Skeletal muscle cell (primary cell): ENCODE measurements around the gene TPD52L2.

Experiments used
- DNase-seq: peaks from one replicate; pipeline ENCODE4 v3.0.0-alpha.2; 2010; ENCODE audit warnings: low read depth
- H3K4me3 ChIP-seq: 2 replicates; pipeline ENCODE4 v1.5.1; 2011; ENCODE audit warnings: low read depth, mild to moderate bottlenecking, control low read depth, low read length, moderate library complexity

Gene TPD52L2

DNA sequence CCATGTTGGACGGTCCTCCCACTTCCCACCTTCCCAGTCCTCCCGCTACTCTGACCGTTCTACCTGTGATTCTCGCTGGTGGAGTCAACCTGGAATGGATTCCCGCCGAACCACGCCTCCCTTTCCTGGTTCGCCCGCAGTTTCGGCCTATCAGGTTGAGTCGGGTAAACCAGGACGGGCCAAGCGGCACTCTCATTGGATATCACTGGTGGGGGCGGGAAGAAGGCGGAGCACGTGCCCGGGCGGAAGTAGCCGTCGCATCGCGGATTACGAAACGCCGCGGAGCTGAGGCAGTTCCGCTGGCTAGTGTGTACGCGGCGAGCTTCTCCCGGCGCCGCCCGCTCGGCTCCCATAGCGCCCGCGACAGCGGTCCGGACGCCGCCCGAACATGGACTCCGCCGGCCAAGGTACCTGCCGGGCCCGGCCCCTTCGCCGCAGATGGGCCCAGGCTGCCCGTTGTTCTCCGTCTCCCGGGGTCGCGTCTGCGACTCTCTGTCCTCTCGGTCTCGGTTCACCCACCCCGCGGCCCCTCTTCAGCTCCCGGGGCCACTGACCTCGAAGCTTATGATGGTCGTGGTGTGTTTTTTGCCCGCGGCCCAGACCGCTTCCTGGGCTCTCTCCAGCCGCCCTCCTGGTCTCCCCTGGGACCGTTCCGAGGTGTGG is at the start of gene TPD52L2:
TSS of gene TPD52L2 (plus strand) at position 293 of the 663 bp plus-strand sequence. CDS start at position 389, 96 bp downstream.
- peak within 1 kb of the TSS; percentile 94 for H3K4me3 ChIP-seq
- peak; percentile 92 for DNase-seq

- DNase-seq: no peak
- H3K4me3 ChIP-seq: no peak overlapping the region
Observed at GRCh38 chr20:63815615-63816253, 49.3 kb upstream of the TPD52L2 start.

GRCh38 chr20:63819224-63819921 is 45.7 kb upstream of the TPD52L2 start:
- DNase-seq: no peak
- H3K4me3 ChIP-seq: no peak overlapping the region

DNA sequence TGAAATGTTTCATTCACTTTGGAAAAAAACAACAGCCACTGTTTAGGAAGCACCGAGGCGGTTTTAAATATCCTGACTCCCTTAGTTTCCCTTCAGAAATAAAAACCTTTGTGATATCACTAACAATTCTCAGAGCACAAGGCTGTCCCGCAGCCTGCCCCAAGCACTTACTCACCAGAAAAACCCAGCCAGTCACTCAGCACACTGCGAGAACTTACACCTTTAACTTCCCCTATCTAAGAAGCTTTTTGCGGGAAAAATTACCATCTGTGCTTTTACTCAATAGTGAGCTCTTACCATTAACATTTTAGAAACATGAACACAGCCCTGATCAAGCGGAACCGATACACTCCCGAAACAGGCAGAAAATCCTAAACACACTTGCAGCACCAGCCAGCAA is 43.3 kb upstream of the TPD52L2 start:
- no peak for DNase-seq
- no peak overlapping the region for H3K4me3 ChIP-seq

DNA sequence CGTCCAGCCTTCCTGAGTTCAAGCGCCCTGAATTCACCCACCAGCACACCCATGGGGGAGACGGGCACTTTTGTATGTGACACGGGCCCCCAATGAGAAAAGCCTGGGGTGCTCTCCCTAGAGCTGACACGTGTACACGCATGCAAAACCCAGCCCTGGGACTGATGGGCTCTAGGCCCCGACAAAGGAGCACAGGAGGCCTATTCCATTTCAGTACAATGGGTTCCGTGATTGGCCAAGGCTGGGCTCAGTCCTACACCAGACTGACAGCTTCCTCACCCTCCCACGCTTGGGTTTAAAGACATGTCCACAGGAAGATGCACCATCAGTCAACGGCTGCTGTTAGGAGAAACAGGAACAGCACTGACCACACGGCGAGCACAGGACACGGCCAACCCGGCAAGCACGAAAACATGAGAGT is 42.8 kb upstream of the TPD52L2 start:
- H3K4me3 ChIP-seq: no peak overlapping the region
- DNase-seq: no peak

- no peak overlapping the region for H3K4me3 ChIP-seq
Observed at GRCh38 chr20:63823691-63824311, 41.3 kb upstream of the TPD52L2 start.

DNA sequence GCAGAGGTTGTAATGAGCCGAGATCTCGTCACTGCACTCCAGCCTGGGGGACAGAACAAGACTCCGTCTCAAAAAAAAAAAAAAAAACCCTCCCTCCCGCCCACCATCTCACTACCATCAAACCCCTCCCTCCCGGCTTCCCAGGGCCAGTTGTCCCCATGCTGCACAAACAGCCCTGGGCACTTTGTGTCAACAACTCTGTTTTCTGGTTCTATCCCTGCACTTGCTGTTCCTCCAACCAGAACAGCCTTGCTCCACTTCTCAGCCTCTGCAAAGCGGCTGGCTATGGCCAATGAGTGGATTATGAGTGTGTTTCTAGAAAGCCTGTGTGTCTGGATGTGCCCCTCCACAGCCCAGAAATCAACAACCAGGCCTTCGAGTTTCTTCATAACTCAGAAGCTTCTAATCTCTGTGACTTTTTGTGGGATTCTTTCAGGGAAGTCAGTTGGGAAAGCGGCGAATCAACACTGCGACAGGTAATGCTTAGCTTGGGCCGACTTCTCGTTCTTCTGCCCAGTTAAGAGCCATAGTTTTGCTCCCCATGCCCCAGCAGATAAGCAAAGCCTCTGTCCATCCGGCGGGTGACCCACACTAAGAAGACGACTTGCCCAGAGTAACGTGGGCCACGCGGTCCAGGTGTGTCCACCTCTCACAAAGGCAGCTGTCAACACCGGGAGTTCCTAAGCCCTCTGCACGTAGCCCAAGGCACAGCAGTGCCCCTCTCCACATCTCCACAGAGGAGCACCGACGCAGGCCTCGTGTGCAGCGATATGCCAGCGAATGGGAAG is 39.5 kb upstream of the TPD52L2 start:
- no peak overlapping the region for H3K4me3 ChIP-seq
- no peak for DNase-seq

More at GRCh38 chr20:63823691-63824311, 41.3 kb upstream of the TPD52L2 start:
- no peak for DNase-seq

DNA sequence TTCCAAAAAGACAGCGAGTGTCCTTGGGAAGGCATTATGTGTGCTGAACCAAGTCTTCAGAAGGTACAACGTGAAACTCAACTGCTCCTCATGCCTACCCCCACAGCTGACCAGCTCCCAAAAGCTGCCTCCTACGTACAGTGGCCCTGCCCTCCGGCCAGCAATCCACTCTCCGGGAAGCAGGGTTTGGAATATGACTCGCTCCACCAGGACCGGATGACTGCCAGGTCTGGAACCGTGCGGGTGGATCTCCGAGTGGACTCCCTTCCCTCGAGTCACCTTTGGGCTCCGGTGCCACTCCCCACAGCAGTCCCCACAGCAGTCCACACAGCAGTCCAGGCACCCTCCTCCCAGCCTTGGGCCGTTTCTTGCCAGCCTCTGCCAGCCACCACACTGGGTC is 38.3 kb upstream of the TPD52L2 start:
- DNase-seq: no peak
- no peak overlapping the region for H3K4me3 ChIP-seq

- H3K4me3 ChIP-seq: no peak overlapping the region
- DNase-seq: no peak
Observed at GRCh38 chr20:63828124-63828523, 36.9 kb upstream of the TPD52L2 start.

DNA sequence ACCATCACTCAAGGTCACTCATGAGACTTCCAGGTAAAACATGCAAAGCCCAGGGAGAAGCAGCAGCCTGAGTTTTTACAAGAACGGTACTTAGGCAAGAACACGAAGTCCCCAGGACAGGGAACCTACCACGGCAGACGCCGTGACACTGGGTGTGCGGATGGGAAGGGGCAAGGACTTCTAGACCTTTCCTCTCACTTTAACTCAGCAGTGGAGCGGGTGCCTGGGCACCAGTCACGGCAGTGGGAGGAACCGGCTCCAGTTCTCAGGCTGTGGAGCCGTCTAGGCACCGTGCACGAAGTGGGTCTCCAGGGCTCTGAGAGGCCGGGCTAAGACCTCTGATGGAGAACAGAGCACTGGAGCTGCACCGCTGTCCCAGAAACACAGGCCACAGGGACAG is 36.5 kb upstream of the TPD52L2 start:
- no peak for DNase-seq
- H3K4me3 ChIP-seq: no peak overlapping the region

- DNase-seq: no peak
- no peak overlapping the region for H3K4me3 ChIP-seq
Observed at GRCh38 chr20:63828951-63829350, 36.1 kb upstream of the TPD52L2 start.

DNA sequence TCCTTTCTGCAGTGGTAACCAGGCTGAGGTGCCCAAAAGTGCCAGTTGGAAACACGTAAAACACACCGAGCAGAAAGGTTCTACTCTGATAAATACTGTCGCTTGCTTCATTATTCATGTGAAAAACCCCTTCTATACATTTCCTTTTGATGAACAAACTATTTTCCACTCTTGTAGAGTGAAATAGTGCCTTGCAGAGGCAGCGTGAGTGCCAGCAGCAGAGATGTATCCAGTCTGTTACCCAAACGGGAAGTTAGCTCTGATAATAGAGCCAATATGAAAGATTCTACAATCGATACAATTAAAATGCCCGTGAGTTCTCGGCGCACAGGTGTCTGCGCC is 35.5 kb upstream of the TPD52L2 start:
- peak overlapping the region; percentile 54 for H3K4me3 ChIP-seq
- no peak for DNase-seq

DNA sequence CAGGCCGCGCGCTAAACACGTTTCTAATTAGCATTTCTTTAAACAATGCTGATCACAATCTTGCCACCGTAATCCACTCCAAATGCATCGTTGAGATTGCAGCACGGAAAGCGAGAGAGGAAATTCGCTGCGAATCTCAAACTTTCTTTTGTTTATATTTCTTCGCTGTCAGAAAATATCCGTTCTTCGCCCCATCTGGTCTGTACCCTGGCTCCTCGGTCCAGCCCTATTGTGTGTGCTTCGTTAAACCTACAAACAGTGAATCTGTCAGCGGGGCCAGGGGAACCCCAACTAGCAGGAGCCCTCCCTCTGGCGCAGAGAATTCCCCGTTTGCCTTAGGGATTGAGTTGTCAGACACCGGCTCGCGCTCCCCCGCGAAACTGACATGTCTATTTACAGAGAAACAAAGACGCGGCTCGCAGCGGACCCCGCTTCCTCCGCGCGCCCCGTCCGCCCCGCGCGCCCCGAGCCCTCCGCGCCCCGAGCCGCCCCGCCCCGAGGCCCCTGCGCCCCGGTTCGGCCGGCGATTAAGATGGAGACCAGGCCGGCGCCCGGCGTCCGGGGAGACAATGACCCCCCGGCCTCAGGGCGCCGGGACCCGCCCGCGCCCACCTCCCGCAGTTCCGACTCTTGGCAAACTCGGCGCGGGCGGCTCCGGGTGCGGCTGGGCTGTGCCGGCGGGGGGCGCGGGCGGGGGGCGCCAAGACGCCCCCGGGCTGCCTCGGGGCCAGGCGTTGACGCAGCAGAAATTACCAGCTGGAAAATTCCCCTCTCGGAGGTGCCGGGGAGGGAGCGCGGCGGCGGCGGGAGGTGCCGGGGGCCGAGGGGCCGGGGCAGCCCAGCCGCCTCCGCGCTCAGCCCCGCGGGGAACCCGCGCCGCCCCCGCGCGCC is 34.9 kb upstream of the TPD52L2 start:
- no peak for DNase-seq

DNA sequence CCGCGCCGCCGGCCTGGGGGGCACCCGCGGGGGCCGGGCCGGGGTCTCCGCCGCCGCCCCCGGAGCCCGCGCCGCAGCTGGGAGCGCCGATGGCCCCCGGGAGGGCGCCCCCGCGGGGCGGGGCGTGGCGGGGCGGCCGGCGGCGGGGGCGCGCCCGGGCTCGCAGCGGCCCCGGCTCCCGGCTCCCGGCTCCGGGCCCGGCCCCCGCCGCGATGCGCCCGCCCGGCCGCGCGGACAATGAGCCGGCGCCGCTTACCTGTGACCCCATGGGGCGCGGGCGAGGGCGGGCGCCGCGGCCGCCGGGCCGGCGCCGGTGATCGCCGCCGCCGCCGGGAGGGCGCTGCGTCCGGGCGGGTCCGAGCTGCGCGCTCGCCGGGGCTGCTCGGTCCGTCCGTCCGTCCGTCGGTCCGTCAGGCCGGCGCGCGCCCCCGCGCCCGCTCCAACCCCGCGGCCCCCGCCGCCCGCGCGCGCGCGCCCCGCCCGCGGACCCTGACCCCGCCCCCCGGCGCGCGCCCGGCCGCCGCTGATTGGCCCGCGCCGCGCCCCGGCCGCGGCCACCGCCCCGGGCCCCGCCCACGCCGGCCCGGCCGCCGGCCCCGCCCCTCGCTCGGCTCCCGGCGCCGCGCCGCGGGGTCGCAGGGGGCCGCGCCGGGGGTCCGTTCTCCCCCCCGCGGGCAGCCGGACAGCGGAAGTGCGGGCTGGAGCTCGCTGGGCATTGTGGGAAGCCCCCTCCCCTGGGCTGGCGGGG is 34.1 kb upstream of the TPD52L2 start, which contains the start of gene ZBTB46:
TSS of gene ZBTB46 (minus strand) at position 424 of the 748 bp plus-strand sequence. CDS start 40,507 bp downstream, outside the sequence.
- peak within 1 kb of the TSS; percentile 54 for H3K4me3 ChIP-seq
- DNase-seq: no peak

More for the DNA sequence above, 34.9 kb upstream of the TPD52L2 start:
- H3K4me3 ChIP-seq: peak overlapping the region; percentile 54

GRCh38 chr20:63831646-63831992 is 33.5 kb upstream of the TPD52L2 start:
- H3K4me3 ChIP-seq: peak overlapping the region; percentile 39
- DNase-seq: no peak

- DNase-seq: no peak
- peak overlapping the region; percentile 39 for H3K4me3 ChIP-seq
Observed at GRCh38 chr20:63831993-63832686, 32.9 kb upstream of the TPD52L2 start.

GRCh38 chr20:63833776-63834490 is 31.1 kb upstream of the TPD52L2 start:
- no peak overlapping the region for H3K4me3 ChIP-seq
- DNase-seq: no peak
